Hepatocyte (in vitro differentiated cells): ENCODE measurements around the gene GAGE12G.

Experiments
- CTCF ChIP-seq: fragments of 200-600 bp; sonication (generic); IDR thresholded peaks from 2 replicates; pipeline ENCODE4 v1.5.1; 2016; ENCODE audit warnings: antibody characterized with exemption, mild to moderate bottlenecking; ENCODE audit not compliant: poor library complexity
- EZH2 ChIP-seq: fragments of 200-600 bp; sonication (generic); IDR thresholded peaks from 2 replicates; pipeline ENCODE4 v1.6.1; 2016; ENCODE audit warnings: antibody characterized with exemption, mild to moderate bottlenecking, borderline replicate concordance
- EZH2phosphoT487 ChIP-seq: fragments of 200-600 bp; sonication (generic); IDR thresholded peaks from one replicate; pipeline ENCODE4 v1.6.1; 2018; ENCODE audit warnings: antibody characterized with exemption, mild to moderate bottlenecking, low read depth, moderate library complexity; ENCODE audit not compliant: unreplicated experiment, severe bottlenecking

DNA sequence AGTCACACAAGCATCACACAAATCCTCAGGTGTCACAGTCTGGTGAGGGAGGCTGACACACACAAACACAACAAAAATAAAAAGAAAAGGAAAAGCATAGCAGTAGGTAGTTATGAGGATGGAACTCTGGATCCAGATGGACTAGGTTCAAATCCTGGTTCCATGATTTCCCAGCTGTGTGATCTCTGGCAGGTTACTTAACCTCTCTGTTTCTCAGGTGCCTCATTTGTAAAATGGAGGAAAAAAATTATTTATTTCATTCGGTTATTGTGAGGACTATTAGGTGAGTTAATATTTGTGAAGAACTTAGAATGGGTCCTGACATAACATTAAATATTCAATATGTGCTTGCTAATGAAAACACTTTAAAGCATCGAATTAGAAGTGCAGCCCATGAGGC is 48.4 kb downstream of the GAGE12G start:
- no peak for TF ChIP-seq EZH2
- TF ChIP-seq CTCF: no peak
- TF ChIP-seq EZH2phosphoT487: no peak
